ENCODE data around the gene PLEKHG5.

PLEKHG5 gene

GRCh38 chr1:6477039-6477820, 14.2 kb downstream of the PLEKHG5 start:
- DNase-seq (ENCODE audit: low spot score) = no peak

- DNase-seq (ENCODE audit: low spot score) = no peak
Observed at GRCh38 chr1:6476483-6476882, 15.0 kb downstream of the PLEKHG5 start.

GRCh38 chr1:6475381-6476133, 15.9 kb downstream of the PLEKHG5 start:
- peak; percentile 57 for DNase-seq (ENCODE audit: low spot score)

- no peak for DNase-seq (ENCODE audit: low spot score)
Observed at GRCh38 chr1:6474815-6475282, 16.6 kb downstream of the PLEKHG5 start.

GRCh38 chr1:6473974-6474814, 17.3 kb downstream of the PLEKHG5 start:
- no peak for DNase-seq (ENCODE audit: low spot score)

GRCh38 chr1:6473156-6473555, 18.3 kb downstream of the PLEKHG5 start:
- DNase-seq (ENCODE audit: low spot score) = no peak

- DNase-seq (ENCODE audit: low spot score) = no peak
Observed at GRCh38 chr1:6472391-6472790, 19.1 kb downstream of the PLEKHG5 start.

- DNase-seq (ENCODE audit: low spot score) = no peak
Observed at GRCh38 chr1:6471970-6472368, 19.5 kb downstream of the PLEKHG5 start.

- DNase-seq (ENCODE audit: low spot score) = no peak
Observed at GRCh38 chr1:6471086-6471969, 20.1 kb downstream of the PLEKHG5 start.

- DNase-seq (ENCODE audit: low spot score) = no peak
Observed at GRCh38 chr1:6470132-6471085, 21.1 kb downstream of the PLEKHG5 start.

- no peak for DNase-seq (ENCODE audit: low spot score)
Observed at GRCh38 chr1:6468729-6469461, 22.6 kb downstream of the PLEKHG5 start.

- DNase-seq (ENCODE audit: low spot score) = no peak
Observed at GRCh38 chr1:6467744-6468688, 23.5 kb downstream of the PLEKHG5 start.

- DNase-seq (ENCODE audit: low spot score) = no peak
Observed at GRCh38 chr1:6467224-6467623, 24.2 kb downstream of the PLEKHG5 start.

- no peak for DNase-seq (ENCODE audit: low spot score)
Observed at GRCh38 chr1:6466751-6467150, 24.7 kb downstream of the PLEKHG5 start.

- no peak for DNase-seq (ENCODE audit: low spot score)
Observed at GRCh38 chr1:6466023-6466422, 25.4 kb downstream of the PLEKHG5 start, which contains the start of gene TNFRSF25. TSS of gene TNFRSF25 (minus strand) at chr1:6466173. CDS start at chr1:6466107, 66 bp downstream.

- no peak for DNase-seq (ENCODE audit: low spot score)
Observed at GRCh38 chr1:6465461-6466005, 25.9 kb downstream of the PLEKHG5 start.

GRCh38 chr1:6464915-6465314, 26.6 kb downstream of the PLEKHG5 start:
- no peak for DNase-seq (ENCODE audit: low spot score)

GRCh38 chr1:6464514-6464836, 27.0 kb downstream of the PLEKHG5 start:
- DNase-seq (ENCODE audit: low spot score) = peak; percentile 40
